MCF 10A (cell line): ENCODE measurements around the gene ACTL8. TPM values are rescaled to one million over a fixed set of nuclear protein-coding genes. Genes with fewer than 3 reads are reported as not detected.

Experiments
- BruUV-seq: library from RNA; stranded (reverse); fragments of 400-500 nt; replicated peaks from 2 replicates; lab custom pipeline; 2021; lab: Mats Ljungman, UMichigan
- CTCF ChIA-PET: fragments of 300-600 bp; sonication (Branson Sonifier 250); formaldehyde crosslinking; extraction: SDS; loops from one replicate; lab custom pipeline; 2021; ENCODE audit warnings: antibody characterized with exemption, inconsistent platforms; lab: Yijun Ruan, JAX
- POLR2A ChIA-PET: fragments of 300-600, 350-650 bp; sonication (Branson Sonifier 250); formaldehyde crosslinking; extraction: SDS; loops from one replicate; lab custom pipeline; 2020; ENCODE audit warnings: antibody characterized with exemption, inconsistent platforms; lab: Yijun Ruan, JAX
- DNase-seq: peaks from one replicate; pipeline ENCODE4 v3.0.0-alpha.2; 2018; ENCODE audit not compliant: unreplicated experiment
- H3K27ac Mint-ChIP-seq: one replicate; pipeline ENCODE4 v1.8.0; 2022; ENCODE audit warnings: mild to moderate bottlenecking, low read depth, mixed read lengths; ENCODE audit not compliant: unreplicated experiment
- H3K27me3 Mint-ChIP-seq: one replicate; pipeline ENCODE4 v1.8.0; 2022; ENCODE audit warnings: mixed read lengths; ENCODE audit not compliant: insufficient read depth, unreplicated experiment
- H3K36me3 Mint-ChIP-seq: one replicate; pipeline ENCODE4 v1.8.0; 2022; ENCODE audit warnings: mild to moderate bottlenecking, moderate library complexity, mixed read lengths; ENCODE audit not compliant: insufficient read depth, unreplicated experiment
- H3K4me1 Mint-ChIP-seq: one replicate; pipeline ENCODE4 v1.8.0; 2022; ENCODE audit warnings: mixed read lengths; ENCODE audit not compliant: insufficient read depth, unreplicated experiment
- H3K4me3 Mint-ChIP-seq: one replicate; pipeline ENCODE4 v1.8.0; 2022; ENCODE audit warnings: mild to moderate bottlenecking, moderate library complexity, mixed read lengths; ENCODE audit not compliant: unreplicated experiment
- H3K9me3 Mint-ChIP-seq: one replicate; pipeline ENCODE4 v1.8.0; 2022; ENCODE audit warnings: mixed read lengths; ENCODE audit not compliant: unreplicated experiment
- intact Hi-C: fragments of 100-400 bp; cut with micrococcal nuclease; formaldehyde crosslinking; loops from 2 replicates; pipeline ENCODE4 v1.14.1; 2022
- total RNA-seq: library from RNA; stranded (reverse); gene quantifications from 2 replicates; pipeline ENCODE4 v1.2.3, GENCODE V29; 2022
- TF ChIP-seq, protein P1 (sequence below): fragments of 200-600 bp; IDR thresholded peaks from one replicate; pipeline ENCODE4 v1.8.0; 2022; ENCODE audit warnings: antibody characterized with exemption, mild to moderate bottlenecking; ENCODE audit not compliant: unreplicated experiment

The ACTL8 gene
- total RNA-seq, 1 experiment from 2014 or later: 0.23 TPM

GRCh38 chr1:17719874-17720273, 35.3 kb upstream of the ACTL8 start:
- Mint-ChIP-seq H3K4me3 (no peak overlapping the region), H3K36me3 (no peaks in the 10 kb centered on the region), H3K9me3 (no peaks in the 10 kb centered on the region), H3K4me1 (no peaks in the 10 kb centered on the region), H3K27ac (no peak overlapping the region), H3K27me3 (peaks cover 11% of the 10 kb centered on the region)
- no TSS peak for BruUV-seq
- intact Hi-C loops: no loop called here
- no peak for DNase-seq
- CTCF ChIA-PET: no interaction called here
- TF ChIP-seq, protein P1, sequence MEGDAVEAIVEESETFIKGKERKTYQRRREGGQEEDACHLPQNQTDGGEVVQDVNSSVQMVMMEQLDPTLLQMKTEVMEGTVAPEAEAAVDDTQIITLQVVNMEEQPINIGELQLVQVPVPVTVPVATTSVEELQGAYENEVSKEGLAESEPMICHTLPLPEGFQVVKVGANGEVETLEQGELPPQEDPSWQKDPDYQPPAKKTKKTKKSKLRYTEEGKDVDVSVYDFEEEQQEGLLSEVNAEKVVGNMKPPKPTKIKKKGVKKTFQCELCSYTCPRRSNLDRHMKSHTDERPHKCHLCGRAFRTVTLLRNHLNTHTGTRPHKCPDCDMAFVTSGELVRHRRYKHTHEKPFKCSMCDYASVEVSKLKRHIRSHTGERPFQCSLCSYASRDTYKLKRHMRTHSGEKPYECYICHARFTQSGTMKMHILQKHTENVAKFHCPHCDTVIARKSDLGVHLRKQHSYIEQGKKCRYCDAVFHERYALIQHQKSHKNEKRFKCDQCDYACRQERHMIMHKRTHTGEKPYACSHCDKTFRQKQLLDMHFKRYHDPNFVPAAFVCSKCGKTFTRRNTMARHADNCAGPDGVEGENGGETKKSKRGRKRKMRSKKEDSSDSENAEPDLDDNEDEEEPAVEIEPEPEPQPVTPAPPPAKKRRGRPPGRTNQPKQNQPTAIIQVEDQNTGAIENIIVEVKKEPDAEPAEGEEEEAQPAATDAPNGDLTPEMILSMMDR: no peak
- POLR2A ChIA-PET: no interaction called here

- POLR2A ChIA-PET: no interaction called here
- no peak for DNase-seq
- Mint-ChIP-seq H3K4me1 (no peaks in the 10 kb centered on the region), H3K36me3 (no peaks in the 10 kb centered on the region), H3K27ac (no peak overlapping the region), H3K4me3 (no peak overlapping the region), H3K27me3 (peaks cover 11% of the 10 kb centered on the region), H3K9me3 (no peaks in the 10 kb centered on the region)
- CTCF ChIA-PET: interaction anchor here (1.3 kb wide), 1 partner anchor 379 kb away, joined by 5 read pairs; no protein-coding TSS in a partner anchor
- no TSS peak for BruUV-seq
- TF ChIP-seq, protein P1: no peak
- intact Hi-C loops: no loop called here
Observed at GRCh38 chr1:17721444-17721843, 33.7 kb upstream of the ACTL8 start.

GRCh38 chr1:17723684-17724083, 31.4 kb upstream of the ACTL8 start:
- no peaks in the 10 kb centered on the region for H3K27me3 Mint-ChIP-seq
- H3K9me3 Mint-ChIP-seq: peaks cover 8% of the 10 kb centered on the region
- no peak for DNase-seq
- no peak overlapping the region for H3K4me3 Mint-ChIP-seq
- ChIA-PET CTCF (interaction anchor here (0.6 kb wide), 1 partner anchor 216 kb away, joined by 3 read pairs; no protein-coding TSS in a partner anchor), POLR2A (no interaction called here)
- no TSS peak for BruUV-seq
- intact Hi-C loops: no loop called here
- H3K27ac Mint-ChIP-seq: no peak overlapping the region
- no peaks in the 10 kb centered on the region for H3K4me1 Mint-ChIP-seq
- H3K36me3 Mint-ChIP-seq: no peaks in the 10 kb centered on the region
- TF ChIP-seq, protein P1: no peak

DNA sequence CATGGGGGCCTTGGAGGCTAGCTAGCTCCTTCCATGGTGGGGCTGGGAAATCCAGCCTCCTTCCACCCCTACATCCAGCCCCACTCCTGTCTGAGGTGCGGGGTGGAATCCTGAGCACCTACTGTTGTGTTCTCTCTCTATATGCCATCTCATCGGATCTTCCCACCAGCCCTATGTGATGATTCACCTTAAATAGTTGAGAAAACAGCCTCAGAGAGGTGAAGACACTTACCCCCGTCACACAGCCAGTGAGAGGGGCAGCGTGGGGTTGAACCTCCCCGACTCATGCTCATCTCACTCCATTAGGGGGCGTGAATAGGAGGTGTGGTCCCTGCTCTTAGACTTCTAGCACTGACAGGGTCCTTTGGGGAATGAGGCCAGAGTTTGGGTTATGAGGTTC, 31.0 kb upstream of the ACTL8 start:
- DNase-seq: no peak
- H3K36me3 Mint-ChIP-seq: no peaks in the 10 kb centered on the region
- BruUV-seq: no TSS peak
- no peak overlapping the region for H3K4me3 Mint-ChIP-seq
- peaks cover 8% of the 10 kb centered on the region for H3K9me3 Mint-ChIP-seq
- TF ChIP-seq, protein P1: no peak
- no peak overlapping the region for H3K27ac Mint-ChIP-seq
- H3K4me1 Mint-ChIP-seq: no peaks in the 10 kb centered on the region
- ChIA-PET POLR2A (no interaction called here), CTCF (interaction anchor here (0.6 kb wide), 1 partner anchor 216 kb away, joined by 3 read pairs; no protein-coding TSS in a partner anchor)
- intact Hi-C loops: no loop called here
- H3K27me3 Mint-ChIP-seq: no peaks in the 10 kb centered on the region
